HEK293T (cell line): ENCODE results near the gene AGL.

Source experiments
- CTBP1 ChIP-seq: fragments of 450-650 bp; IDR thresholded peaks from 2 replicates; pipeline ENCODE4 v1.6.1; 2016; ENCODE audit warnings: borderline replicate concordance
- FOXA1 ChIP-seq: fragments of 450-650 bp; IDR thresholded peaks from 2 replicates; pipeline ENCODE4 v1.6.1; 2016; ENCODE audit warnings: mild to moderate bottlenecking
- FOXM1 ChIP-seq: fragments of 450-650 bp; IDR thresholded peaks from 2 replicates; pipeline ENCODE4 v1.6.1; 2017; ENCODE audit warnings: mild to moderate bottlenecking, borderline replicate concordance
- LEF1 ChIP-seq: fragments of 450-650 bp; IDR thresholded peaks from 2 replicates; pipeline ENCODE4 v1.6.1; 2017; ENCODE audit warnings: mild to moderate bottlenecking, borderline replicate concordance
- SUZ12 ChIP-seq: fragments of 450-650 bp; IDR thresholded peaks from 2 replicates; pipeline ENCODE4 v1.6.1; 2016; ENCODE audit warnings: mild to moderate bottlenecking
- TARDBP ChIP-seq: fragments of 450-650 bp; IDR thresholded peaks from 2 replicates; pipeline ENCODE4 v1.6.1; 2016

GRCh38 chr1:99886179-99886578 lies 36.0 kb downstream of the AGL start:
- TF ChIP-seq FOXA1 (no peak), CTBP1 (no peak), TARDBP (no peak), FOXM1 (no peak), SUZ12 (no peak), LEF1 (no peak)
